HG03469 (cell line): ENCODE data around the gene NPR2.
A peak's percentile ranks its signal among the peaks of the same experiment; 100 is the strongest.

Experiments used
- ATAC-seq: cut with Tn5 transposase; IDR thresholded peaks from one replicate; pipeline ENCODE4 v1.9.1; 2021; ENCODE audit warnings: mild to moderate bottlenecking, moderate library complexity, moderate number of reproducible peaks; ENCODE audit not compliant: unreplicated experiment

Gene NPR2

DNA sequence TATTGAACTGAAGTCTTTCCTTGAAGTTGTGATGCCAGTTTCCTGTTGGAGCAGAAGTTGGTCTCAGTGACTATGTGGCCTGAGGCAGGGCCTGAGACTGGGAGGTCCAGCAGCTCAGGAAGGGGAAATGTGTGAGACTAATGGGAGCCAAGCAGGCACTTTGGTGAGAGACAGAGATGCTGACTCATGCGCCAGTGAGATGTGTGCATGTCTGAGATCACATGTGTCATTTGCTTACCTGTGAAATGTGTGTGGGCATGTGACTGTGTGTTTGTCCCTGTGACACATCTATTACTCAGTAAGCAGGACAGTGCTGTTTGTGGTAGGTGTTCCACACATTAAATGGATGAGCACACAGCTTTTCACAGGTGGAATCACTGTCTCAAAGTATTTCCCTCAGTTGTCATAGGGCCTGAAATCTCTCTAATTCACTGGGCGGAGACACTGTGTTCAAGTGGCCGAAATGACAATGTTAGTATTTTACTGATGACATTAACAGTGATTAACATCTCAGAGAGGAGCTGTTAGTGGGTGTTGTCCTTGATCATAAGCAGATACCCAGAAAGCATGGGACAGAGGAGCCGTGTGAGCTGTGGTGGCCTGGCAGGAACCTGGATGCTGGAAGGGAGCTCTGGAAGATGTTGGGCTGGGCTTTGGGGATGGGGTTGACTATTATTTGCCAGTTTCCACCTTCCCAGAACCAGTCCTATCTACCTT is 7.4 kb downstream of the NPR2 start:
- ATAC-seq: peak; percentile 59

DNA sequence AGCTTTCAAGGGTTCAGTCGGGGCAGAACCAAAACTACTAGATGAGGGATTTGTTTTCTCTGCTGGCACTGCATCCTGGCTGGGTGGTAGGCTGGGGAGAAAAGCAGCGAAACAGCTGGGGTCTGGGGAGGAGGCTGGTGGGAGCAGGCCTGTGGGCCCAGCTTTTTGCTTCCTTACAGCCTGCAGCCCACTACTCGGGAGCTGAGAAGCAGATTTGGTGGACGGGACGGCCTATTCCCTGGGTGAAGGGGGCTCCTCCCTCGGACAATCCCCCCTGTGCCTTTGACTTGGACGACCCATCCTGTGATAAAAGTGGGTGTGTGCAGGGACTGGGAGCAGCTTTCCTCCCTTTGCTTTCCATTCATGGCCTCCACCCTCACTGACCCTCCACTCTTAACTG is 9.1 kb downstream of the NPR2 start:
- no peak for ATAC-seq

DNA sequence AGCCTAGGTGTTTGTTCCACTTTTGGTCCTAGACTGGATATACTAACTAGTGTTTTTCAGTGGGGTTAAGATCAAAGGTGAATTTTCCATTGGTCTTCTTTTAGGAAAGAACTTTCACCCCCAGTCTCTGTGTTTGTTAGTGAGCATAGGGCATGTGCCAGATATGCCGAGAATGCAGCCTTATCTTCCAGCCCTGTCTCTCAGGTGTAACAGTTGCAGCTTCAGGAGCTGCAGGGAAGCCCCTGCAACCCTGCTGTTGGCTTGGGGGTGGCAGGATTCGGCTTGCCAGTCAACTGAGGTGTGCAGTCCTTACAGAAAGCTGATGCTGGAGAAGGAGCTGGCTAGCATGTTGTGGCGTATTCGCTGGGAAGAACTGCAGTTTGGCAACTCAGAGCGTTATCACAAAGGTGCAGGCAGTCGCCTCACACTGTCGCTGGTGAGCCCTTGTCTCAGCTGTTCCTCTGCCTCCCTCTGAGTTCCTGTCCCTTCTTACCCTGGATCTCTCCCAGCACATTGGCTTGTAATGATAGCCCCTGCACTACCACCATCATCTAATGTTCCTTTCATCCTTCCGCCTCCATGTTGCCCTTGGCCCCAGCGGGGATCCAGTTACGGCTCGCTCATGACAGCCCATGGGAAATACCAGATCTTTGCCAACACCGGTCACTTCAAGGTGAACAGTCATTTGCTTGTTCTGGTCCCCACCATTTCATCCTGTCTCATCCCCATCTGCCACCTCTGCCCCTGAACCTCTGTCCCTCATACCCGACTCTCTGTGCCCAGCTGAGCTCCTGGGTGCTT is 10.1 kb downstream of the NPR2 start:
- ATAC-seq: no peak

DNA sequence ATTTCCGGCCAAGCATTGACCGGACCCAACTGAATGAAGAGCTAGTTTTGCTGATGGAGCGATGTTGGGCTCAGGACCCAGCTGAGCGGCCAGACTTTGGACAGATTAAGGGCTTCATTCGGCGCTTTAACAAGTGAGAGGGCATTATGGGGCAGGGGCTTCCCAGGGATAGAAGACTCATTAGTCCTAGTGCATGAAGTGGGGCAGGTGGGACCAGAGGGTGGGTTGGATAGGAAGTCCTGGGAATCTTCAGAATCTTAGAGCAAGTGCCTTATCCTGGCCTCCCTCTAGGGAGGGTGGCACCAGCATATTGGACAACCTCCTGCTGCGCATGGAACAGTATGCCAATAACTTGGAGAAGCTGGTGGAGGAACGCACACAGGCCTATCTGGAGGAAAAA is 14.7 kb downstream of the NPR2 start:
- no peak for ATAC-seq

DNA sequence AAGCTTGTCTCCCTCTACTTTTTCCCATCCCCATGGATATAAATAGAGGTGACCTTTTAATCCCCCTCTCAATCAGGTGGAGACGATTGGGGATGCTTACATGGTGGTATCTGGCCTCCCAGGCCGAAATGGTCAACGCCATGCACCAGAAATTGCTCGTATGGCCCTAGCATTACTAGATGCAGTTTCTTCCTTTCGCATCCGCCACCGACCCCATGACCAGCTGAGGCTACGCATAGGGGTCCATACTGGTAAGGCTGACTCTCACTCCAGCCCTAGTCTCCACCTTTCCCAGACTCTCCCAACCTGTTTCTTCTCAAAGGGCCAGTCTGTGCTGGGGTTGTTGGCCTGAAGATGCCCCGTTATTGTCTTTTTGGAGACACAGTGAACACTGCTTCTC is 17.0 kb downstream of the NPR2 start:
- no peak for ATAC-seq

DNA sequence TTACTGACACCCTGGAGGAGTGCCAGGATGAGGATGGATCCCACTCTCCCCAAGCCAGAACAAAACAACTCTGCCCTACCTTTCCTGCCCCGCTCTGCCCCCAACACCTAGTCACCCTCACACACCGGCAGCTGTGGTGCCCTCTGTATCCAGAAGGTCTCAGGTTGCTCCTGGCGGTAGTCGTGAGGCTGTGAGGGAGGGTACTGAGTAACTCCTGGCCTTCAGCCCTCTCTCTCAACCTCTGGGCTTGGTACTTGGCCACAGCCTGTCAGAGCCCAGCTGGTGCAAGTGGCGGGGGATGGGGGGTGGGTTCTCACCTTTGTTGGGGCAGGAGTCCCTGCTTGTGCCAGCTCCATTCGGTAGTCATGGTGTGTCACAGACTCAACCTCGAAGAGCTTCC is 18.7 kb downstream of the NPR2 start:
- no peak for ATAC-seq

DNA sequence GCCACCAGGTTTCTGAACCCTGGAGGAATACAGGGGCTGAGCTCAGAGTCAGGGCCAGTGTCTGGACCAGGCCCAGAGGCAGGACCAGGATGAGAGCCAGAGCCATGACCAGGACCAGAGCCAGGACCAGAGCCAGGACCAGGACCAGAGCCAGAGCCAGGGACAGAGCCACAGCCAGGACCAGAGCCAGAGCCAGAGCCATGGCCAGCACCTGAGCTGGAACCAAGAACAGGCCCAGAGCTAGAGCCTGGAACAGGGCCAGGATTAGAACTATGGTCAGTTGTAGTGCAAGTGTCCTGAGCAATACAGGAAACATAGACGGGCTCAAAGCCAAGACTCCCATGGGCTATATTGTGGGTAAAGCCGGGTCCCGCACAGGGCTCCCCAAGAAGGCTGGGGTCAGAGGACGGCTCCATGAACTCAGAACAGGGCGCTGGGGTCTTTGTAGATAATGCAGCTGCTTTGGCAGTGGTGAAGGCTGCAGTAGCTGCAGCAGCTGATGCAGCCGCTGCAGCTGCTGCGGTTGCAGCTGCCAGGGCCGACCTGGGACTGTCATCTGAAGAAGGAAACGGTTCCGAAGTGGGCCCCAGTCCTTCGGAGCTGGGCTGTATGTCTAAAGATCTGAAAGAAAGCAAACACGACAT is 20.1 kb downstream of the NPR2 start:
- no peak for ATAC-seq

DNA sequence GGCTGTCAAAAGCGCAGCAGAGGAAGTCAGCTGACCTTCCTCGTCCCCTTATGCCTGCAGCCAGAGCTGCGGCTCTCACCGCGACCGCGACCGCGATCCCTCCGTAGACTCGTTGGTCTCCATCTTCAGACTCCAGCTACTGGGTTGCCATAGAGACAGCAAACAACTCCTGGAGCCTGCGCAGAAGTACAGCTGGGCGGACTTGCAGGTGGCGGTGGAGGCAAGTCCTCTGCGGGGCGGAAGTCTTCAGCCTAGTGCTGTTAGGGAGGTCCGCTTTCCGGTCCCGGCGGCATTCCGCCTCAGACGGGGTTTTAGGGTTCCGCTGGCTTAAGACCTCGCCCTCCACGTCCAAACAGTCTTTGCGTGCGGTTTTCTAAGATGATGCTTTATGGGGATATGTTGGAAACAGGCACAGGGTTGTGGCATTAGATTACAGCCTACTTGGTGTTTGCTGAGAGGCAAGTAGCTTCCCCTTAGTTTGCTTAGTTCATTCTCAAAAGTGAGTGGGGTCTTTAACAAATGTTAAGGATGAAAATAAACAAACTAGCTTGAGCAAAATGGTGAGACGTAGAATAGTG is 20.7 kb downstream of the NPR2 start, which contains the start of gene SPAG8:
SPAG8 (minus strand) TSS at position 238 of the 578 bp plus-strand sequence; CDS start at position 123, 115 bp downstream.
- peak; percentile 68 for ATAC-seq

DNA sequence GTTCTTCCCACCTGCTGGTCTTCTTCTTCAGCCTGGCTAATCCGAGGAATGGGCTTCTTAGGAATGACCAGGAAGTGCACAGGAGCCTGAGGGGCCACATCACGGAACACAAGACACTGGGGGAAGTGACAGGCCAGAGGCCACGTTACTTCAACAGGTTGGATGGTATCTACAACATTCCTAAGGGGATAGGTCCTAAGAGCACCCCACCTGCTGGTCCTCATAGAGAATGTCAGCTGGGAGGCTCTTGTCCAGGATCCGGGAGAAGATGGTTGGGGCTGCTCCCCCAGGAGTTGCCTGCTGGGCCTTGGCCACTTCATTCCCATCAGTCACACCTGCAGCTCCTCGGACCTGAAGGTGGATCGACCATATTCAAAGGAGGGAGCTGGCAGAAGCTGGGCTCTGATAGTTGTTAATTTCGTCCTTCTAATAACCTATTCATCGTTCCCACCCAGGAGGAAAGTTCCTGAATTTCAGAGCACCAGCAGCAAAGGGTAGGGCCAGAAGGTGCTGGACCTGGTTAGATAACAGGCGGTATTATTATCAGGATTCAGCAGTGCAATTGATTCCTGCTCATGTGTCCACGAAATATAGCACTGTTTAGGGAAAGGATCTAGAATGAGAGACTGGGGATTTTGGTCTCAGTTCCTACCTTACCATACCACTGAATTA is 22.2 kb downstream of the NPR2 start:
- ATAC-seq: no peak

DNA sequence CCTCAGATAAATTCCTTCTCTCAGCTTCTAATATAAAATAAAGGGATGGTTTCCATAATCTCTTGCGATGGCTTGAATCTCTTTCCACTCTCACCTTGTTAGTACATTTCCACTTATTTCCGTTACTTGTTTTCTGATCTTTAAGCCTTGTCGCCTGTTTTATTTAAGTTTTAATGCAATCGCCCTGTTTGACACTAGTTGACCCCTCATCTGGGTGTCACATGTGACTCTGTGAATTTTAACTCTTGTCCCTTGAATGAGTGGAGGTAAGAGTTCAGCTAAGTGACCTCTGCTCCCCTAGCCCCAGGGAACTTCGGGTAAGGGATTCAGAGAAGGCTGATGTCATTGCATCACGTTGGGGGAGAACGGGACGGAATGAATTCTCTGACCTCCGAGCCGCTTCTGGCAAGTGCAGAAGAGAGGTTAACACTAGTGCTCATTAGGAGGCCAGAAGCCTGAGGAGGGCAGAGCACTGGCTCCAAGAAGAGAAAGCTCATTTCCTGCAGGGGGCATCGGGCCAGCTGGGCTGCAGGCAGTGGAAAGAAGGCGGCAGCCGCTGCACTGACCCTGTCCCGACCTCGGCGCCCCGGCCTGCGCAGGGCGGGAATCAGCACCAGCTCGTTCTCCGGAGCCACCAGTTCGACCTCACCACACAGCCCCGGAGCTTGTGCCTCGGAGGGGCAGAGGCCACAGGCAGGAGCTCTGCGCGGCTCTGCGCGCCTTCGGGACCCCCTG is 22.9 kb downstream of the NPR2 start:
- ATAC-seq: peak; percentile 25

DNA sequence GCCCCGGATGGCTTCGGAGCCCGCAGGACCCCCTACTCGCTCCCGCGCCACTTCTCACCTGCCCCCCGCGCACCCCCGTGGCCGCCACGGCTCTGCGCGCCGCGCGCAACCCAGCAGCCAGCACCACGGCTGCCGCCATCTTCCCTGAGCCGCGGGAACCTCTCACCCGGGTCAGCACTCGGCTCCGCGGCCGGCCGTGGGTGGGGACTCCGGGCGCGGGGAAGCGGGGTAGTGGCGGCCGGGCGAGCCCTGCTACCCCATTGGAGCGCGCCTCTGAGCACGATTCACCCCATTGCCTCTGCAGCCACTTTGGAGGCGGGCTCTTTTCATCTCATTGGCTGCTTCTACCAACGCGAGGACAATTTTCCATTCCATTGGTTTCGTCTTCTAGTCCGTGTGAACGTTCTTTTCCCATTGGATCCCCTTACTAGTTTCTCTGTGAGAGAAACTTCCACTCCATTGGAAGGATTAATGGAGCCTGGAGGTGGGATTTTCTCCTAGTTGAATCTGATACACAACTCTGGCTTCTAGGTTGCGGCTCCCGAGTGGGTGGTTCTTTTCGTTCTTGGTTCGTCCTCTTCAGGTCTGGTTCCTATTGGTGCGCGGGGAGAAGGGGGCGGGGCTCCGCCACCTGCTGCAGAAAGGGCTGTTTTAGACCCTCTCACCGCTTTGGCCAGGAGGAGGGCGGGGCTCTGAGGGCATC is 23.6 kb downstream of the NPR2 start, which contains the start of gene HINT2:
HINT2 (minus strand) TSS at position 202 of the 703 bp plus-strand sequence; CDS start at position 139, 63 bp downstream.
- ATAC-seq: peak; percentile 39

DNA sequence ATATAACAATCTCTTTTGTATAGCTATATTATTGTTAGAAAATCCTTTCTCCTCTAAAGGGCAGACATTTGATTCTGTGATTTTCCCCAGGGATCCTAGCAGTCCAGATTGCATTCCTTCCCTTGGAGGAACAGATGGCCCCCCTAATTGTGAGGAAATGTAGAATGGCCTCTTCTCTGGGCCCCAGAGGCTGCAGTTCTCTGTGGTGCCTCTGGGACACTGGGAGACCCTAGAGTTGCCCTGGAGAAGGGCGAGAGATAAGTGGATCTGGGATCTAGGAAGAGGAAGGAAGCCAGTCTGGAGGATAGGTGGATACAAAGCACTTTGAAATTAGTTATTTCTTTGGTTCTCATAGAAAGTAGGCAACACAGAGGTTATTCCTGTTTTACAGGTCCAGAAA is 25.3 kb downstream of the NPR2 start:
- no peak for ATAC-seq

DNA sequence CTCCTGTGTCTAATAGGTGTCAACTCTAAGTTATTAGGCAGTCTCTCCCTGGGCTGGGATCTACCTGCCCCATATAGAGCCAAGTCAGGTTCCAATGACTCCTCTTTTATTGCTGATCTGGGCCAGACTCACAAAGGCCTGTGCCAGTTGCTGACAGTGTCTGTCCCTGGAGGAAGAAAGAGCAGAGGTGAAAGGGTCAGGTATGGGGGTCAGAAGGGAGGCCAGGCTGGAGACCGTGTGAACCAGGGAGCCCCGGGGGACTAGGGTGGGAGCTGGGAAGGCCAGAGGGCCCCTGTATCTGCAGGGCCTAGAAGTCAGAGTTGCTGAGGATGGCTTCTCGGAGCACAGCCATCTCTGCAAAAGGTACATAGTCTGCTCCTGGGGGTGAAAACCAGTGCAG is 26.9 kb downstream of the NPR2 start:
- ATAC-seq: no peak

DNA sequence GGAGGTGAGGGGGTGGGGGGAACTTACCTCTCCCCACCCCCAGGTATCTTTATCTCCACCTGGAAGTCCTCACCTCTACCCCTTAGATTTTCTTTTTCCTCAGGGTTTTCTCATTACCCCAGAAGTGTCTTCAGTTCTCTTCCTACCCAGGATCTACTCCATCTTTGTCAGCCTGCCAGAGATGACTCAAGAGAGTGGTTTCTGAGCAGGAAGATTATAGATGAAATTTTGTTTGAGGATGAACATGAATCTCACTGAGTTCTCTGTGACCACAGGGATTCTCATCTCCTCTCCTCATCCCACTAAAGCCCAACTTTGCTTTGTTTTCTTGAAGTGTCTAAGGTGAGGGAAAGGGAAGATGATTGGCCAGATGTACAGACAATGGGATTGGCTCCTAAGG is 28.7 kb downstream of the NPR2 start:
- no peak for ATAC-seq

DNA sequence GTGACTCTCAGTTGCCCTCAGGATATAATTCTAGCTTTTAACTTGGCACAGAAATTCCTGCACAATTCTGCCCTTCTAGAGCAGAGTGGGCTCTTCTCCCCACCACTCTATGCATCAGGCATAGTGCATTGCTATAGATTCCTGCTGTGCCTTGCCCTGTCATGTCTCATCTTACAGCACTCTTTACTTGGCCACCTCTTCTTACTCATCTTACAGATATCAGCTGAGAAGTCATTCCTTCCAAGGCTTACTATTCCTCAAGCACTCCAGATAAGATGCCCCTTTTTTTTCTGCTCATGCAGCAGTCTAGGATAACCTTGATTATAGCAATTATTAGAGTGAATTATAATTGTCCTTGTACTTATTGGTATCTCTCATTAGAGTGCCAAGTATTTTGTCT is 31.5 kb downstream of the NPR2 start:
- no peak for ATAC-seq

DNA sequence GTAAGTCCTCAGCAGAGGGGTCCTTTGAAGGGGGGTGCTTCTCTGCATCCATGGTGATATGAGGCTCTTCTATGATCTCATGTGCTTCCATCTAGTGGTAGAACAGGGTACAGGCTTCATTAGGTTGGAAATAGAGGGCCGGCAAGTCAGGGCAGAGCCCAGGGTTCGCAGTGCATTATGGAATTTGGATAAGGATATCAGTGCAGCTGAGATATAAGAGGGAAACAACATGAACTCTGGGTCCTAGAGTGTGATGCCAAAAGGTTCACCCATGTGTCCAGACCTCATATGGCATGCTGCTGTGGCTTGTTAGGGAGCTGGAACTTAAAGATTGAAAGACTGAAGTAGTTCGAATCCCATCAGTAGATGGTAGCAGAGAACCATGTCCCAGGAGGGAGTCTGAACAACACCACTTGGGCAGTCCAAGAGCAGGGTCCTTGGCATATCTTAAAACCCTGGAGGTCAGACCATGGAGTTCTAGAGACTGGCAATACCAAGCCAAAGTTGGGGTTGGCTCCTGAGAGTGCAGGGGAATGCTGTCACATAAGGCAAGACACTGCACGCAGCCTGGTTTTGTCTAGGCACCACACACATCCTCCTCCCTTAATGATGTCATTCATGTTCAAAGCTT is 34.8 kb downstream of the NPR2 start:
- peak; percentile 48 for ATAC-seq

DNA sequence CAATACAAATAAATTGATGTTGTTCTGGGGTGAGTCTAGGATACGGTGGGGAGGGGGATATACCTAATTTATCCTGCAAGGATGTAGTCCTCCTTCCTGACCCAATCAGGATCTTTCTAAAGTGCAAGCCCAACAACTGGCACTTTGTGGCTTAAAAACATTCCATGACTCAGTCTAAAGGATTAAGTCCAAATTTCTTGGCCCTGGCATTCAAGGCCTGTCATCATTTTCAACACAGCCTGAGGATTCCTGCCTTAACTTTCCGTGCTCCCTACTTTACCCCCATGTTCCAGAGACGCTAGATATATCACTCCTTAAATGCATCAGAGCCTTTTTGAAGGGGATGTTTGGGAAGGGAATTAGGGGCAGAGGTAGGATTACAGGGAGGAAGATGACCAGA is 36.1 kb downstream of the NPR2 start:
- no peak for ATAC-seq

DNA sequence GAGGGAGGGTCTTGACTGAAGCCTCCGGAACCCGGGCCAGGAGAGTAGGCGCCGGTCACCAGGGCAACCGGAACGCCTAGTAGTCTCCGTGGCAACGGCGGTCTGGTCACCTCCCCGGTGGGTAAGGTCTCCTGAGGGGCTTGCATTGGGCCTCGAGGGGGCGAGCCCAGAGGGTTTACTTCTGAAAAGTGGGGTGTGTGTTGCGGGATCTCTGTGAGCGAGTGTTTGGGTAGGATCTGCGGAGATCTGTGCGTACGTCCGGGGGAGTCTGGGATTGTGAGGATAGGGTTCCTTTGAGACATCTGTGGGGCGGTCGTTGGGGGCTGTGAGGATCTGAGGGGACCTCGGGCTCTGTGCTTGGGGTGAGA is 37.3 kb downstream of the NPR2 start, which contains the start of gene FAM221B:
FAM221B (minus strand) TSS at position 17 of the 368 bp plus-strand sequence. CDS start 2,571 bp downstream, outside the sequence.
- ATAC-seq: no peak
